Iris pigment epithelial cell (primary cell): ENCODE data around the gene TTLL12.
A peak's percentile ranks its signal among the peaks of the same experiment; 100 is the strongest.

Source experiments
- DNase-seq: peaks from one replicate; pipeline ENCODE4 v3.0.0-alpha.2; 2011; ENCODE audit warnings: low read depth

TTLL12 gene

DNA sequence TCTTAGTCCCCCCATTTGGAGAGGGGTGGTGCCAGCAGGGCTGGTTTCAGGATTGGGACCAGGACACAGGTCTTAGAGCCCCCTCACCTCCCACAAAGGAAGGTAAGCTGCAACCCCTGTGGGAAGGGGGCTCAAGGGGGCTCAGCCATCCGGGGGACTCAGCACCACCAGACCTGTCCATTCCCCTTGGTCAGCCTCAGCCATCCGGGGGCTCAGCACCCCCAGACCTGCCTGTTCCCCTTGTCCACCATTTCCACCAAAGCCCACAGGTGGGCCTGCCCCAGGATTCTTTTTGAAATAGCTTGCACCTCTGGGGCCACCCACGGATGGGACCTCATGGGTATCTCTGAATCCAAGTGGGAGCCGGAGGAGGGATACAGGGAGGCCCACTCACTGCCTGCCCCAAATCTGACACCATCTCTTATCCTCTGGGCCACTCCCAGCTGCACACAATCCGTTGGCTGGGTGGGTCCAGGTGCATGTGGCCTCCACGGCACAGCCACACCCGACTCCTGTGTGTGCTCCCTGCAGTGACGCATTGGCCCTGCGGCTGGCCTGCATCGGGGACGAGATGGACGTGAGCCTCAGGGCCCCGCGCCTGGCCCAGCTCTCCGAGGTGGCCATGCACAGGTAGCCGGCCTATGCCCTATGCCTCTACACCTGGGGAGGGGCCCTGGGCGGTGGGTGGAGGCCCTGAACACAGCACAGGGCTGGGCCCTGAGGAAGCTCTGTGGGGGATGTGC, 59.6 kb downstream of the TTLL12 start:
- DNase-seq, result no peak

DNA sequence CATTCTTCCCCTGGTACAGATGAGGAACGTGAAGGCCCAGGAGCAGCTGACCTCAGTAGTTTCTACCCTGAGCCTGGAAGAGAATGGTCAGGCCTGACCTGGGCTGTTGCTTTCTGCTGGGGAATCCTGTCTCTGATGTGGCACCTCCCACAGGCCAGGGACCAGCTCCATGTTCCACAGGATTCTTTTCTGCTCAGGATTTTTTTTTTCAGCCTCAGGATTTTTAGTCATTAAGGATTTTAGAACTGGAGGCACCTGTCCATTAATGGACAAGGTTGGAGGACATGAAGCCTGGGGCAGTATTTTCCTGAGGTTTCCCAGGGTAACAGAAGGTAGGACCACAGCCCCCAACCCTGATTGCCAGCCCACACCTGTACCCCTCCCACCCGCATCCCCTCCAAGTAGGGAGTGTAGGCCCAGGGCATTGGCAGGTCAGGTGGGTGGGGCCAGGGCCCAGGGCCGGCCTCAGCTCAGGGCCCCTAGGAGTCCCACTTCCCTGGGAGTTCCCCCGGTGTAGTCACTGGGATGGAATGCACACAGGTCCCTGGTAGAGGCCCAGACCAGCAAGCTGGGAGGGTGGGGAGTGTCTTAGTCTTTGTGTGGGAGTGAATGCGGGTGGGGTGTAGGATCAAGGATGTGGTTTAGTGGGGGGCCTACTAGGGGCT, 60.3 kb downstream of the TTLL12 start:
- peak; percentile 86 for DNase-seq

DNA sequence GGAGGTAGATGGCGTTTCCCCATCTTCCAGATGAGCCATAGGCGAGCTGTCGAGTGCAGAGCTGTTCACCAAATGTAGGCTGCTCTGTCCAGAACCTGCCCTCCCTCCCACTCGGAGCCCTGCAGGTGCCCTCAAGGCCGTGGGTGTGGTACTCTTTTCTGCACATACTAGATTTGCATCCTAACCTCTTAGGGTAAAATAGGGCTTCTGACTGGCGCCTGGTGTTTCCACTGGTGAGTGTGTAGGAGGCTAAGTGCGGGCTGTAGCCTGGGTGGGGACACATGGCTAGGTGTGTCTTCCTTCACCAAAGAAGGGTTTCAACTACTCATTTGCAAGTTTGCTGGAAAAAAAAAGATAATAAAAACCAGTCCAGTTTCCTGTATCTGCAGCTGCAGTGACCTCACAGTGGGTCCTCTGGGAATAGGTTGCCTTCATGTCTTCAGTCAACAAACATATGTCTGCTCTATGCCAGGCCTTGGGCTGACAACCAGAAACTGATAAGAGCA, 67.9 kb downstream of the TTLL12 start:
- no peak for DNase-seq

DNA sequence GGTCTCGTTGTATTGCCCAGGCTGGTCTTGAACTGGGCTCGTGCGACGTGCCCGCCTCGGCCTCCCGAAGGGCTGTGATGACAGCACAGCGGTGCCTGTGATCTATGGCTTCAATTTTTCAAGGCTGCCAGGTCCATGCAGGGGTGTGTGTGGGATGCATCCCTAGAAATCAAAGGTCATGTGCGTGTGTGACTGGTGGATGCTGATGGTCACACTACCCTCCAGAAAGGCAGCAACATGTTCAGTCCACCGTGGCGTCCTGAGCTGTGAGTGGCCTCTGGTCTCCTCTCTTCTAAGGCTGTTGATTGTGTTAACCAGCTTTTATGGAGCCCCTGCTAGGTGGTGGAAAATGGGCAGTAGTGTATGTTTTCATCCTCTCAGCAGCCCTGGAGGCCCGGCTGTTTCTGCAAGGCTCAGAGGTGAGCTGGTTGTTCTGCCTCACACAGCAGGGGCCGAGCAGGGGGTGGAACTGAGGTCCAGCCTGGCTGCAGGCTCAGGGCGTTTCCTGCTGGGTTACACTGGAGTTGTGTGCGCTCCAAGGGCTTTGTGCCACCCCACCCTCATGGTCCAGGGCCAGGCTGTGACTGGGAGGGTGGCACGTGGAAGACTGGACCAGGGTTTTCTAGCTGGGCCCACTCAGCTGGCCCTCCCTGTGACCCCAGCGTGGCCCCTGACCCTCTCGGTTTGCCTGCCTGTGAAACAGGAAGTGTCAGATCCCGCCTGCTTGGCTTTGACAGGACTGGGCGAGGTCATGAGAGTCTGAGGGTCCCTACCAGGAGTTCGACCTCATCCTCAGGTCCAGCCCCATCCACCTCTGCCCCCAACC, 68.7 kb downstream of the TTLL12 start:
- no peak for DNase-seq

DNA sequence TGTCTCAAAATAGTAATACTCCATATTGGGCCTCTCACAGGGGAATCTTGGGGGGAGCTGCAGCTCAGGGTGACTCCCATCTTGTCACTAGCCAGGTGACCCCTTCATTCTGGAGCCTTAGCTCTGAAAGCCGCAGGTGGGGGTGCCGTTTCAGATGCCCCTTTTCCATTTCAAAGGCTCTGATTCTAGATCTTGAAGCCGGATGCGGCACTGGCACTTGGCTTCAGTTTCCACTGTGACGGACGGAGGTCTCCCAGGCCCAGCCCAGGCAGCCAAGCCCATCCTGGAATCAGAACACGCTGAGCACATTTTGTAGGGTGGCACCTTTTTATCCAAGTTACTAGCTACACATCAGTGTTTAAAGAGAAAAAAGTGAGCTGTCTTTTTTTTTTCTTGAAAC, 70.0 kb downstream of the TTLL12 start:
- DNase-seq, result no peak
